ENCODE measurements around the gene KRT85.

The KRT85 gene

DNA sequence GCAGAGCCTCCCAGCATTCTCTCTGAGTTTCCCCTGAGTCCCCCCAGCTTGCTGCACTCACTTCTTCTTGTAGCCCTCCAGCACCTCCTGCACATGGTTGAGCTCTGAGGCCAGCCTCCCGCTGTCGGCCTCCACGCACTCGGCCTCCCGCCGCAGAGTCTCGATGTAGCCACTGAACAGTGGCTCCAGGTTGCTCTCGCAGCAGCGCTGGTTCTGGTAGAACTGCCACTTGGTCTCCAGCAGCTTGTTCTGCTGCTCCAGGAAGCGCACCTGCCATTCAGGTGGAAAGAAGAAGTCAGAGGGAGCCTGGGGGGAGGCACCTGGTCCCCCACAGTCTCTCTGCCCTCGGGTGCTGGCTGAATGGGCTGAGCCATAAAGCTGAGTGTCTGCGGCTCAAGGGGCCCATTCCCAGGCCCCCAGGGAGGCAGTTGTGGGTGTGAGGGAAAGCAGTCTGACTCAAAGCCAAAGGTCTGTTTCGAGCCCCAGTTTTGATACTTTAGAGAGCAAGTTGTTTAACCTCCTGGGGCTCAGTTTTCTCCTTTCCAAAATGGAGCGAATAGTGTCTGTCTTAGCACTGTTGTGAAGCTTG is 2.3 kb downstream of the KRT85 start:
- DNase-seq, result no peak

DNA sequence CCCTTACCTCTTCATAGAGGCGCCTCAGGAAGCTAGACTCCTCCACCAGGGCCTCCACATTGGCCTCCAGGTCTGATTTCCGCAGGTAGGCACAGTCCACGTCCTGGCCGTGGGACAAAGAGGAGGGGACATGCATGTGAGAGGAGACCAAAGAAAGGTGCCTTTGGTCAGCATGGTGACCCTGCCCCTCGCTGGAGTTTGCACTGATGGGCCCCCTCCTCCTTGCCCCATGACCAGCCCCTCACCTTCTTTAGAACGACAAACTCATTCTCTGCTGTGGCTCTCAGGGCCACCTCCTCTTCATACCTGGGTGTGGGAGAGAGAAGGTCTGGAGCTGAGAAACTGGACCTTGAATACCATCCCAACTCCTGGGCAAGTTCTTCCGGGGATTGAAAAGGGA is 3.2 kb downstream of the KRT85 start:
- no peak for DNase-seq

DNA sequence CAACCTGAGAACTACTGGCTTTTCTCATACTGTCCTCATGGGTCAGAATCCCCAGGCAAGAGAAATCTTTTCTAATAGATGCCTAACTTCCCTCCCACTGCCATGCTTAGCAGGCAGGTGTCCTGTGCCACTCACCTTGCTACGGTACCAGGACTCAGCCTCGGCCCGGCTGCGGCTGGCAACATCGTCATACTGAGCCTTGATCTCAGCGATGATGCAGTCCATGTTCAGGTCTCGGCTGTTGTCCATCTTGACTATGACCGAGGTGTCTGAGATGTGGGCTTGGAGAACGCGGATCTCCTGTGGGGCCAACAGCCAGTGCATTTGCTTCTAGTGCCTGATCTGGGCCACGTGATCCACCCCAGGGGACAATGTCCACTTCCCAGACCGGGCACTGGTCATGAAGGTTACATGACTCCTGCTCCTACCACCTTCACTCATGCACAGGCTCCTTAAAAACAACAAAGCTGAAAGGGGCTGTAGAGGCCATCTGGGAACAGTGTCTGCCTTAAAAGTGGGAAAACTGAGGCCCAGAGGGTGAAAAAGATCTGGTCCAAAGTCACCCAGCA is 4.1 kb downstream of the KRT85 start:
- DNase-seq, result no peak

DNA sequence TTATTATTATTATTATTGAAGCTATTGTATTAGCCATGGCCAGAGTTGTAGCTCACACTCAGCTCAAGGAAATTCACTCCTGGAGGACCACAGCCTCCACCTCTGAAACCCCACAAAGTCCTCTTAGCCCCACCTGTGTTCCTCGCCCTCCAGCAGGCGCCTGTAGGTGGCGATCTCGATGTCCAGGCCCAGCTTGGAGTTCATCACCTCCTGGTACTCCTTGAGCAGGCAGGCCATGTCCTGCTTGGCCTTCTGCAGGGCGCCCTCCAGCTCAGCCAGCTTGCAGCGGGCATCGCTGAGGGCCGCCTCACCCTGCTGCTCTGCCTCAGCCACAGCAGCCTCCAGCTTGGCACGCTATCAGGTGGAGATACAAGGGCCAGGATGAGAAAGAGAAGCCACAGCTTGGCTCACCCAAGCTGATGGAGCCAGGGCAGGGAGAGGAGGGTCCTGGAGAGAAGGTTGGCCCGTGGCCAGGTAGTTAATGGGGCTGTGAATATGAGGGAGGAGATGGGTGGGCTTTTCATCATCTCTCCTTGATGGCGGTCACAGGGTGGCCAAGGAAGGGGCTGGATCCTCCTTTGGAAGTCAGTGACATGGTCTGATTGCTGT is 5.1 kb downstream of the KRT85 start:
- DNase-seq, result no peak

DNA sequence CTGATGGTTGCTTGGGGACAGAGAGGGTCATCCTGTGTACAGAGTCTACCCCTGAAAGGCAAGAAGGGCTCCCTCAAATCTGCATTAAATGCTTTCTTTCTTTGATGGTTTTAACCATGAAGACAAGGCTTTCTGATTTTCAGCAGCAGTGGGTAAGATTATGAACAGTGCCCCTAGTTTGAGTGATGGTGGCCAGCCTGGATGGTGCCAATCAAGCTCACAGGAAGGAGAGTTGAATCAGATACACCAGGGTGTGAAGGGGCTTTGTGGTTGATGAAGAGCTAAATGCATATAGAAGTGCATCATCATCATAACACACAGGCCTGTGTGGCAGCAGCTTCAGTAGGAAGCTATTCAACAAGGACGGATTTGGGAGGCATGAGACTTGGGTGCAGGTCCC is 5.7 kb downstream of the KRT85 start:
- no peak for DNase-seq

DNA sequence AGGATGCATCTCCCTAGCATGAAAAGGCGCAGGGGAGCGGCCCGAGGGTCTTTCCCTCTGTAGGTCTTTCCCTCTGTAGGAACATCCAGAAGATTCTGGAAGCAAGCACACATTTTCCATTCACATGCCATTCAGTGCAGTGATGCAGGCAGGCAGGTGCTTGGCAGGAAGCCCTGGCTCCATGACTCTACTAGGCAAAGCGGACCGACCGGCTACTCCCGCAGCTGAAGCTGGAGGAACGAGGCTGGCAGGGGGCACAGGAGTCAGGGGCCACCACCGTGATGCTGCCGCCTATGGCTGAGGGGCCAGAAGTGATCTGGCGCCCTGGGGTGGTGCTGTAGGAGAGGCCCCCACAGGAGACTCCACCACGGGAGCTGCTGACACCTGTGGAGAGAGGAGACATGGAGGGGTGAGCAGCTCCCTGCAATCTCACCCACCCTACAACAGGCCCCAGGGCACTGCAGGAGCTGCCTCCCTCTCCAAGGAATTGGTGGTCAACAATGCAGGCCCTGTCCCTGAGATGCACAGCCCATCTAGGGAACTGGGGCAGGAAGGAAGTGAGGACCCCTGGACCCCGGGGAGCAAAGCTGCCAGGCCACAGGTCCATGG is 6.5 kb downstream of the KRT85 start:
- DNase-seq, result no peak

DNA sequence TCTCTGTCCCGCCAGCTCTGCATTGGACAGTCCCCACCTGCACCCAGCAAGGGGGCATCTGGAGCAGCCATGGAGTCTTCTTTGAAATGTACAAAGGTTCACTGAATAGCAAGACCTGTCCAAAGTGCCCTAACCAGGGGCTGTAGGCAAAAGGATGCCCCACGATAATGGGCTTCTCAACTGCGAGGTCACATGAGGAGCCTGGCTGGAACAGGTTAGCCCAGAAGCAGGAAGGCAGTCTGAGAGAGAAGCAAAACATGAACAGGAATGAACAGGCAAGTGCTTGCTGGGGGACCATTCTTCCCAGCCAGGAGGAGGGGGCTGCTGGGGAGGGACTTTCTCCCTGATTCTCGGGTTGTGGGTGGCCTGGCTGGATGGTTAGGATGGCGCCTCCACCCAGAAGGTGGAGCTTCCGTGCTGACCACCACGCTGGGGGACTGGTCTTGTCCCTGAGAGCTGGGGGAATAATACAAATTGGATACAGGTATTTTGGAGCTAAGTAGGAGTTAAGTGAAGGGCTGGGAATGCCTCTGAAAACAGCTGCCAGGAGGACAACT is 7.1 kb downstream of the KRT85 start:
- no peak for DNase-seq

DNA sequence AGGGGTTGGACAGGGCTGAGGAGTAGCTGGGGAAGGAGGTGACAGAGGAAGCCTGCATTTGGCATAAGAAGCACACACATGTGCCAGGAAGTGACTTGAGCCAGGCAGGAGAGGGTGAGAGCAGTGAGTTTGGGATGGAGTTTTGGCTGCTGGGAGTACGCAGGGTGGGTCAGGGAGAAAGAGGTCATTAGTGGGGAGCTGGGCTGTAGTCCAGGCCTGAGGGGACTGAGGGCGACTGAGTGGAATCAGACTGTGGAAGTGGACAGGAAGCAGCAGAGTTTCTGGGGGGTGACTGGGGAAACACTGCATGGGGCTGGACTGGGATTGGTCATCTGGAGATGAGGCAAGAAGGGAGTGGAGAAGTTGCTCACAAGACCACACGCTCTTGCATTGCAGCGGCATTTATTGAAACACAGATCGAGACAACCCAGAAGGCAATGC is 7.6 kb downstream of the KRT85 start:
- DNase-seq, result no peak

DNA sequence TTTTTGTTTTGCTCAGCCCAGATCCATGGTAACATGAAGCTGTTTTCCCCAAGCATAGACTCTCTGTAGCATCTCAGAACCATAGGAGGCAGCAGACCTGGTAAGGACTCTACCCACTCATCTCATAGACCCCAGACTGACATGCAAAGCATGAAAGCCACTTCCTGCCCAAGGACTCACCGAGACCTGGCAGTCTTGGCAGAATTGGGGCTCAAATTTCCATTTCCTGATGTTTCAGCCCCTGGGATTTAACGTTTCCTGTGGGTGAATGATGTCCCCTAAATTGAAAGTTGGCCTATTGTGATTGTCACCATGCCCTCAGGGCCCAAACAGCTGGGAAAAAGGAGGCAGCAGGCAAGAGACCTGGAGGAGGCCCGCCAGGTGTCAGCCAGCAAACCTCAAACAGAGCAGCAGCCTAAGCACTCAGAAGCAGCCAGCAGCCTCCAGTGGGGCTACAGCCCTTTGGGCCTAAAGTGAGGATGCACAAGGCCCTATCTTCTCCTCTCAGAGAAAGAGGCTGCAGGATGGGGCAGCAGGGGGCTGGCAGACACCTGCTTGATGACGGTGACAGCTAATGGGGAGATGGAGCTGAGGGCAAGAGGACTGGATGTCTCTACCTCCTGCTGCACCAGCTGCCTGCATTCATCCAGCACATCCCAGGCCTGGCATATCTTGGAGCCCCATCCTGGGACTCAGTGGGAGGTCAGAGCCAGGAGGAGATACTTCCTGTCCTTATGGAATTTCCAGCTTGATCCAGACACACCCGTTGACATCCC is 8.5 kb downstream of the KRT85 start:
- DNase-seq, result peak; percentile 29

DNA sequence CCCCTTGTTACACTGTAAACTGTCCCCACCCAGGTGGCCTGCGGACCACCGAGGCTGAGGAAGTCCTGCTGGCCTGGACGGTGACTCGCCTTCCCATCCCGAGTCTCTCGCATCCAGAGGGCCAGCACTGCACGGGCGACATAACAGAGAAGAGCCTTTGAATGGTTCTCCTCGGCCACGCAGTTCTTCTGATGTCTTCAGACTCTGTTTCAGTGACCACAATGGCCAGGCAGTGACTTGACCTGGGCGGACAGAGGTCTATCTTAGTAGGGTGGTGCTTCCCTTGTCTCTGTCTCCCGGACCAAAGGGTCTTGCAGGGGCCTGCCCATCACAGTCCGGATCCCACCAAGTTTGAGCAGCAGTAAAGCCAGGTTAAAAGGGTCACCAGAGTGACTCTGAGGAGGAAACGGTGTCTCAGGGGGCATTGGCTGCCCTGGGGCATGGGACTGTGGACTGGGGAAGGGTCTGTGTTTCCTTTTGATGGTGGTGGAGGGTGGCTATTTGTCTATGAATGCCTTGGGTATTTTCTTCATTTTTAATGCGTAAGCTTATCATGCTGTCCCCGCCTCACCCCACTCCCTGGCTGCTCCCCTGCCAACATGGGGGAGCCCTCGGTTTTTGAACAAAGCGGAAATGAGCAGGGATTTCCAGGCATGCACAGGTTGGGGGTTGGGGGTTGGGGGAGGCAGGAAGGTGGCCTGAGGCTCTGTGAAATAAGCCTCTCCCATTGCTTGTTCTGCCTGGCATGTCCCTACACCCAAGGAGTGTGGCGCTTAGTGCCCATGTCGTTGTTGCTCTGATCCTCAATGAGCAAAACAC is 10.3 kb downstream of the KRT85 start:
- DNase-seq, result no peak

DNA sequence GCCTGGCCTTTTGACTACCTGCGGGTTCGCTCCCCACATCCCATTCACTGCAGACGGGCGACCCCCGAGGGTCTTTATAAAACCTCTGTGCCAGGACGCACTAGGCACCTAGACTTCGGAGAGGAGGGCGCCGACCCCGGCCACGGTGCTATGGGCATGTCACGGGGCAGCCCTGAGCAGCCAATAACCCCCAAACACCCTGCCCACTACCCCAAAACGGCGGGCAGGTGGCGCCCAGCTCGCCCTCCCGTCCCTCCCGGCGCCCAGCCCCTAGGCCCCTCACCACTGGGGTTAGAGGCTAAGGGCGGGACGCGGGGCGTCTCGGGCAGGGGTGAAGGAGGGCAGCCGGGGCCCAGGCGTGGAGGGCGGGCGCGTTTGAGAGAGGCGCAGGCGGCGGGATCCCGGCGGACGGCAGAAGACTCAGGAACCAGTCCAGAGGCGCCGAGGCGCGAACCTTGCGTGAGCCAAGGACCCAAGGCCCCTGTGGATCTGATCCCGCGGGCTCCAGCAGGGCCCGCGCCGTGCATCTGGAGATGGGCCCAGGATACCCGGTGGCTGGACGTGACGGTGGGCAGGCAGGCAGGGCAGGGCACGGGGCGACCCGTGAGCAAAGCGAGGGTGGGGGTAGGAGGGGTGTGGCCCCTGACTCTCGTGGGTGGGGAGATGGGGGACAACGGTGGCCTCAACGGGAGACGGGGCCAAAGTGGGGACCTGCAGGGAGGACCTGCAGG is 11.1 kb downstream of the KRT85 start:
- no peak for DNase-seq

DNA sequence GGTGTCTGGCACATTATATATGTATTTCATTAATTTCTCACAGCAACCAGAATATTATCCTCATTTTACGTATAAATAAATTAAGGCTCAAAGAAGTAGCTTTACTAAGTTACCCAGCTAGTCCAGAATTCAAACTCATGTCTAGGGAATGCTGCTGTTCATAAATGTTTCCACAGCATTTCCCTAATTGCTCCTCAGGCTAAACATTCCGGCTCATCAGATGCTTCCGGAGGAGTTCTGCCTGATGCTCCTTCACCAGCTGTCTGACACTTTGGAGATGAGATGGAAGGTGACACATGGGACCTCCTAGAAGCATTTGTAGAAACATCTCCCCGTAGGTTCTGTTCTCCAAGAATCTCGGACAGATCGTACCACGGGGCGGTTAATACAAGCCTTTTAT is 12.1 kb downstream of the KRT85 start:
- no peak for DNase-seq

DNA sequence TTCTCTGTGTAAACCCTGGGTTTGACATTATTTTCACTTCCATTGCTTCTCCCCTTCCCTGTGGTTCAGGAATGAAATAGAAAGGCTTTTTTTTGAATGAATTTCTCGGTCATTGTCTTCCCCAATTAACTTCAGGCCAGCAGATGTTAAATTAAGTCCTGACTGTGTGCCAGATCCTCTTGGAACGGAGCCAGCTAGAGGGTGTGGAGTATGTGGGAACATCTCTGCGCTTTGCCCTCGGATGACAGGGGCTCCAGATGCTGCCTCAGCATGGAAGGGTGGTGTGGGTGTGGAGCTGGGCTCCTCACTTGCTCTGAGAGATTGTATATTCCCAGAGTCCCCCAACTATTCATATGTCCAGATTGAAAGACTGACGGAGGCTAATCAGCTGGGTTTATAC is 13.1 kb downstream of the KRT85 start:
- no peak for DNase-seq

DNA sequence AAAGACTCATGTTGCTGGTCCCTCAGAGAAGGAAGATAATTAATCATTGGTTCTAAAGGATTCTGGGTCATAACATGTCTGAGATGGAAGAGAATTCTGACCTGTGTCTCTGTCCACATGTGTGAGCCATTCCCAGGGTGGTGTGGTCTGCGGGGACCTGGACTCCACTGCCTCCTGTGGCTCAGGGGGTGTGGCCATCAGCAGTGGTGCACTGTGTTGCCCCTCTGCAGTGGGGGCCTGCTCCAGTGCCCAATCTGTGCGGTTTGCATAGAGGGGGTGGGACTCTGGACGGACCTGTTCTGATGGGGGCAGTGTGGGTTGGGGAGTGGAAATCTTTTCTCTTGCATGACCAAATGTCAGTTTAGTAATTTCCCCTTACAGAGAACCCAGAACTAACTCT is 13.5 kb downstream of the KRT85 start:
- DNase-seq, result no peak

DNA sequence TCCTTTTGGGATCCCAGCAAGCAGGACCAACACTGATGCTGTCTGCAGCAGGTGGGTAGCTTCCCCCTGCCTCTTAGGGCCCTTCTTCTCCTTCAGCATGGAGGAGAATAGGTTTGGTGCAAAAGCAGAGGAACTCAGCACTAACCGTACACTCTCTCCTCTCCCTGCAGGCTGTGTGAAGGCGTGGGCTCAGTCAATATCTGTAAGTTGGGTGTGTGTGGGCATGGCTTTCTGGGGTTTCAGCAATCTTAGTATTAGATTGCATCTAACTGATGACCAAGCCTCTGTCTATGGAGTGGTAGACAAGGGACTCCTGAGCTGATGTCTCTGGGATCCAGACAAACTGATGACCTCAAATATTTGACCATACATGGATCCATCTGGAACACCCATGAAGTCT is 14.3 kb downstream of the KRT85 start:
- no peak for DNase-seq

DNA sequence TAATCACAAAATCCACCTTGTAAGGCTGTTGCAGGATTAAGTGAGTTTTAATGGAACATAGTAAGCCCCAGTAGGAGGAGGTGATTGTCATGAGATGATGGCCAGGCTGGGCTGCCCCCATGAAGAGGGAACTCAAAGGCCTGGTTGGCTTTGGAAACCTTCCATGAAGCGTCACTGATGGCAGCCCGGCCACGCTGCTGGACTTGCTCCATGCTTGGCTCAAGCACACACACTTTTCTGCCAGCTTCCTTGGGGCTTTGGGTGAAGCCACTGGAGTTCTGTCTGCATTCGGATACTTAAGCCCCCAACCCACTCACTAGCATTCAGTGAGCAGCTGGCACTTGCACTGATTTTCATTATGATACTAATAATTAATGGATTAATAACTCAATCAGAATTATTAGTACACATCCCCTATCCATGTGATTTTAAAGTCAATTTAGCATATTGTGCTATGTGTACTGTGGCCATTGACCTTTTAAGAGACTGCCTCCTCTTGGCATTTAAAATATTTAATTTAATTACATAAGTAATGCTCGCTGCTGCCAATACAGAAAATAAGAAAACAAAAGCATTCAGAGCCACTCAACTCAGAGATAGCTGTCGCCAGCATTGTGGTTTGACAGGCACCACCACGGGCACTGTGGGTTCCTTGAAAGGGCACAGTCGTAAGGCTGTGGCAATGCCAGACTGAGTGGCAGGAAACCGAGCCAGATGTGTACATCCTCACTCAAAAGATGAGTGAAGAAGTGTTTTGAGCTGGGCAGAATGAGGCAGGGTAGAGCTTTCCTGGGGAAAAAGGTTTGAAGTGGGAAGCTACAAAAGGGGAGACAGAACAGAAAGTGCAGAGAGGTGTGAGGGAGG is 15.9 kb downstream of the KRT85 start:
- DNase-seq, result peak; percentile 68

DNA sequence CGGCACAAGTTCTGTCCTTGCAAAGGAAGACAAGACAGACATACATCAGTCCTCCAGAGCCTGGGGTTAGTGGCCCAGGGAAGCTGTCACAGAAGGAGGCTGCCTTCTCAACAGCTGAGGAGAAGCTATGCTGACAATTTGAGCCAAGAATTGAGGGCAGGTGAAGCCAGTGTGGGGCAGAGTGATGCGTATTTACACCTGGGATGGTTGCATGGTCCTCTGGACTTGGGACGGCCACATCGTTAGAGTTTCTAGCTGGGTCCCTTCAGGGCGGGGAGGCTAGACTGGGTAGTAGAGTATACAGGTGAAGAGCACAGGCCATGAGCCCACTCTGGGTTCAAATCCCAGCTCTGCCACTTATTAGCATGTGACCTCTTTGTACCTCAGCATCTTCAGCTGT is 16.5 kb downstream of the KRT85 start:
- DNase-seq, result no peak

DNA sequence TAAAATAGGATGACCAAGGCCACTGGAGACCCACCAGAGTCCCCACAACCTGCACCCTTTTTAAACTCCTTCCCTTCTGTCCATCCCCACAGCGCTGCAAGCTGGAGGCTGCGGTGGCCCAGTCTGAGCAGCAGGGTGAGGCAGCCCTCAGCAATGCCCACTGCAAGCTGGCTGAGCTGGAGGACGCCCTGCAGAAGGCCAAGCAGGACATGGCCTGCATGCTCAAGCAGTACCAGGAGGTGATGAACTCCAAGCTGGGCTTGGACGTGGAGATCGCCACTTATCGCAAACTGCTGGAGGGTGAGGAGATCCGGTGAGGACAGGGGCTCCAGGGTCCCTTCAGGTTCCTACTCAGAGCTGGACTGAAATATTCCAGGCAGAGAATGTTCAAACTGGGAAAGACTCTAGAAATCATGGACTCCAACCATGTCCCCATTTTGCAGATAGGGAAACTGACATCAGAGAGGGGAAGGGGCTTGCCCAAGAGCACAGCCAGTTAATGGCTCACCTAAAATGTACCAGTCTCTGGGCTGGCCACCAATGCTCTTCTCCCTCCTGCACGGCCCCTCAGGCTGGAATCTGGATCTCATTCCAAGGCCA is 17.2 kb downstream of the KRT85 start:
- DNase-seq, result no peak

DNA sequence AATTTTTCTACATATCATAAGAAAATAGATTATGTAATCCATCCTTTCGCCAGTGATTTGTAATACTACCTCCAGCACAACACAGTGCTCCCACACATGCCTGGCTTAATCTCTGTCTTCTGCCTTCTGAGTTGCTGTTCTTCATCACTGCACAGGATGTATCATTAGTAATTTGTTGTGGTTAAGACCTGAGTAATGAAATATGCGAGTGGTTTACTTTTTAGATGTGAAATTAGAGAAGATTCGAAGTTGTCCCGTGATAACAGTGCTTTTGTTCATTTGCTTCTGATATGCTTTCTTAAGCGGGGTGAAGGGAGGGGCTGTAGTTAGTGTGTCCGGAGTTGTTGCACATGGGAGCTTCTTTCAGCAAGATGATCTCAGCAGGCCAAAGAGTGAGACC is 18.1 kb downstream of the KRT85 start:
- DNase-seq, result no peak

Data from CD4-positive, alpha-beta T cell treated with Interleukin-17A for 4 hours (primary cell).